Measurements from ENCODE around the gene PGK1.

DNA sequence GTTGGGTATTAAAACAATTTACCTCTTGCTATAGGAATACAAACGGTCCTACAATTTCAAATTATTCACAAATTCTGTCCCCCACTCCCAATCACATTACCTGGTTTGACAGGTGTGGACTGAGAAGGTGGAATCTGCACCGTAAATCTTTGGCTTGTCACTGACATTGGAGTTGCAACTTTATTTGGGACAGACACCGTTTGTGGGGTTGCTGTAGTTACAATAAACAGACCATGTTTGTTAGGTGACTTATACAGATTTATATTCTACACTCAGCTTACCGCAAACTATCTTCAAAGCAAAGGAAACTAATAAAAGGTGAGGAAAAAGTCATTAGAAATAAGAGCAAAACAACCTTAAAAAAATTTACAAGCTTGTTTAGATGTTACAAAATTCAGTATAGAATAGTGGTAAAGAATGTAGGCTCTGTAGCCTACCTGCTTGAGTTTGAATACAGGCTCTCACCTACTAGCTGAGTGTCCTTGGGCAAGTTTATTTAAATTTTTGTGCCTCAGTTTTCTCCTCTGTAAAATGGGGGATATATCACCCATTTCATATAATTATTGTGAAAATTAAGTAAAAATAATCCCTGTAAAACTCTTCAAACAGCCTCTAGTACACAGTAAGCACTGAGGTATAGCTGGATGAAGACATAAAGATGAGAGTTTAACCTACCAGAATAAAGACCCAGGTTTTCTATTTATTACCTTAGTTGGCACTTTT is 29.4 kb downstream of the PGK1 start:
- TF ChIP-seq, protein P1, sequence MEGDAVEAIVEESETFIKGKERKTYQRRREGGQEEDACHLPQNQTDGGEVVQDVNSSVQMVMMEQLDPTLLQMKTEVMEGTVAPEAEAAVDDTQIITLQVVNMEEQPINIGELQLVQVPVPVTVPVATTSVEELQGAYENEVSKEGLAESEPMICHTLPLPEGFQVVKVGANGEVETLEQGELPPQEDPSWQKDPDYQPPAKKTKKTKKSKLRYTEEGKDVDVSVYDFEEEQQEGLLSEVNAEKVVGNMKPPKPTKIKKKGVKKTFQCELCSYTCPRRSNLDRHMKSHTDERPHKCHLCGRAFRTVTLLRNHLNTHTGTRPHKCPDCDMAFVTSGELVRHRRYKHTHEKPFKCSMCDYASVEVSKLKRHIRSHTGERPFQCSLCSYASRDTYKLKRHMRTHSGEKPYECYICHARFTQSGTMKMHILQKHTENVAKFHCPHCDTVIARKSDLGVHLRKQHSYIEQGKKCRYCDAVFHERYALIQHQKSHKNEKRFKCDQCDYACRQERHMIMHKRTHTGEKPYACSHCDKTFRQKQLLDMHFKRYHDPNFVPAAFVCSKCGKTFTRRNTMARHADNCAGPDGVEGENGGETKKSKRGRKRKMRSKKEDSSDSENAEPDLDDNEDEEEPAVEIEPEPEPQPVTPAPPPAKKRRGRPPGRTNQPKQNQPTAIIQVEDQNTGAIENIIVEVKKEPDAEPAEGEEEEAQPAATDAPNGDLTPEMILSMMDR (conservative IDR thresholded peaks at IDR 0.05 in 1 of 2, IDR thresholded peaks at IDR 0.05 in 1 of 2; ENCODE audit: low read depth in 1 of 2, low read length in 2 of 2), result no peak
- no peak for TF ChIP-seq EZH2 (IDR thresholded peaks at IDR 0.05; ENCODE audit: low read length, missing control alignments)

Data from fibroblast of lung (primary cell).